H1 (cell line): ENCODE results near the gene LCLAT1.

Experiments
- EZH2 ChIP-seq: fragments of 200-600 bp; sonication (generic); IDR thresholded peaks from 2 replicates; pipeline ENCODE4 v1.7.1; 2012; ENCODE audit warnings: low read depth, mild to moderate bottlenecking, moderate library complexity, low read length, inconsistent platforms; ENCODE audit not compliant: severe bottlenecking
- POLR2A ChIP-seq, 2 experiments: IDR thresholded peaks; 1 replicate in 1 of 2; 2 replicates in 1 of 2; pipeline ENCODE4 v1.6.1; 2011; ENCODE audit warnings: low read depth in 2 of 2, low read length in 2 of 2, mild to moderate bottlenecking in 2 of 2; ENCODE audit errors: control extremely low read depth in 1 of 2
- POLR2AphosphoS5 ChIP-seq: IDR thresholded peaks from 2 replicates; pipeline ENCODE4 v1.6.1; 2011; ENCODE audit warnings: low read depth, low read length
- RNF2 ChIP-seq: fragments of 200-900, 300-1000 bp; sonication (generic); IDR thresholded peaks from 2 replicates; pipeline ENCODE4 v1.7.1; 2016; ENCODE audit warnings: borderline replicate concordance, low read depth, mild to moderate bottlenecking, antibody characterized with exemption, low read length; ENCODE audit not compliant: poor library complexity, severe bottlenecking; ENCODE audit errors: missing control alignments

DNA sequence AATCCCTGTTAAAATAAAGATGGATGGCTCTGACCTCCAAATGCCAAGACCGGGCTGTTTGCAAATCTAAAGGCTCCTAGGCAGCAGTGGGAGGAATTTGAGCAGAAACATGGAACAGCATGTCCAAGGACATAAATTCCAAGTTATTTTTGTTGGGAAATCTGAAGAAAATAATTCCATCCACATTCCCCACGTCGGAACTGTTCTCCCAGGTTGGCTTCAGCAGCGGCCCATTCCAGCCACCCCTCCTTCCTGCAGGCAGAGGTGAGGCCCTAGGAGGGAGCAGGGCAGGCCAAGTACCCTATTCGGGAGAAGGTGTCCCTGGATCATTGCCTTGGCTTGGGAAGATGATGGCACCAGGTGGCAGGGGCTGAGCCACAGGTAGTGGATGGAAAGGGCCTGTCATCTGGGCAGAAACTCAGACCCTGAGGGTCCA is 243.1 kb downstream of the LCLAT1 start:
- TF ChIP-seq POLR2A (IDR thresholded peaks at IDR 0.05; ENCODE audit: control extremely low read depth in 1 of 2, low read depth in 2 of 2, low read length in 2 of 2), result no peak
- no peak for TF ChIP-seq POLR2AphosphoS5
- TF ChIP-seq EZH2, result no peak
- TF ChIP-seq RNF2, result no peak
